GM23338 (cell line): ENCODE results near the gene DUOX1. TPM values are rescaled to one million over a fixed set of nuclear protein-coding genes. Genes with fewer than 3 reads are reported as not detected.
A peak's percentile ranks its signal among the peaks of the same experiment; 100 is the strongest.

Source experiments
- ATAC-seq: fragments of 200-7000 bp; cut with Tn5 transposase; 3 replicates; pipeline ENCODE4 v1.9.1; 2020
- DNase-seq: peaks from one replicate; pipeline ENCODE4 v3.0.0-alpha.2; 2015; ENCODE audit warnings: low spot score
- H2AFZ ChIP-seq: fragments of 200-600 bp; sonication (generic); 2 replicates; pipeline ENCODE4 v1.8.0; 2016; ENCODE audit warnings: antibody characterized with exemption, mild to moderate bottlenecking, moderate library complexity
- H3F3A ChIP-seq: fragments of 200-600 bp; sonication (generic); replicated peaks from 2 replicates; pipeline ENCODE4 v1.8.0; 2017; ENCODE audit warnings: antibody characterized with exemption, mixed run types, low read depth
- H3K27ac ChIP-seq: fragments of 200-600 bp; sonication (generic); 2 replicates; pipeline ENCODE4 v1.6.1; 2016; ENCODE audit warnings: low read depth
- H3K27me3 ChIP-seq: fragments of 200-600 bp; sonication (generic); 2 replicates; pipeline ENCODE4 v1.8.0; 2016; ENCODE audit warnings: mild to moderate bottlenecking, mixed run types, moderate library complexity; ENCODE audit not compliant: insufficient read depth
- H3K36me3 ChIP-seq: fragments of 200-600 bp; sonication (generic); 2 replicates; pipeline ENCODE4 v1.8.0; 2016; ENCODE audit warnings: mild to moderate bottlenecking; ENCODE audit not compliant: insufficient read depth
- H3K4me1 ChIP-seq: fragments of 200-600 bp; sonication (generic); 2 replicates; pipeline ENCODE4 v1.8.0; 2016; ENCODE audit warnings: mild to moderate bottlenecking, moderate library complexity; ENCODE audit not compliant: insufficient read depth
- H3K4me2 ChIP-seq: fragments of 200-600 bp; sonication (generic); 2 replicates; pipeline ENCODE4 v1.7.1; 2017; ENCODE audit warnings: mixed run types
- H3K4me3 ChIP-seq: fragments of 200-600 bp; sonication (generic); 2 replicates; pipeline ENCODE4 v1.6.1; 2016; ENCODE audit warnings: mixed run types
- H3K79me2 ChIP-seq: fragments of 200-600 bp; sonication (generic); replicated peaks from 2 replicates; pipeline ENCODE4 v1.8.0; 2017; ENCODE audit warnings: mild to moderate bottlenecking; ENCODE audit not compliant: insufficient read depth
- H3K9me2 ChIP-seq: fragments of 200-600 bp; sonication (generic); 2 replicates; pipeline ENCODE4 v1.8.0; 2017; ENCODE audit not compliant: insufficient read depth
- H4K20me1 ChIP-seq: fragments of 200-600 bp; sonication (generic); replicated peaks from 2 replicates; pipeline ENCODE4 v1.8.0; 2017; ENCODE audit warnings: mild to moderate bottlenecking; ENCODE audit not compliant: insufficient read depth
- H3K27ac Mint-ChIP-seq: 2 replicates; pipeline ENCODE4 v1.8.0; 2020; ENCODE audit warnings: inconsistent platforms, mild to moderate bottlenecking, moderate library complexity, mixed read lengths
- H3K27me3 Mint-ChIP-seq: 3 replicates; pipeline ENCODE4 v1.8.0; 2022; ENCODE audit warnings: low read depth, mild to moderate bottlenecking, moderate library complexity, mixed read lengths, inconsistent platforms; ENCODE audit not compliant: insufficient read depth, poor library complexity
- H3K36me3 Mint-ChIP-seq: 3 replicates; pipeline ENCODE4 v1.8.0; 2021; ENCODE audit warnings: low read depth, mild to moderate bottlenecking, inconsistent platforms, moderate library complexity, mixed read lengths
- H3K4me1 Mint-ChIP-seq: 3 replicates; pipeline ENCODE4 v1.8.0; 2020; ENCODE audit warnings: mild to moderate bottlenecking, inconsistent platforms, mixed read lengths
- H3K4me3 Mint-ChIP-seq: 3 replicates; pipeline ENCODE4 v1.8.0; 2021; ENCODE audit warnings: moderate library complexity, mild to moderate bottlenecking, inconsistent platforms, mixed read lengths
- H3K9me3 Mint-ChIP-seq: 3 replicates; pipeline ENCODE4 v1.8.0; 2020; ENCODE audit warnings: moderate library complexity, mild to moderate bottlenecking, inconsistent platforms, mixed read lengths
- CTCF ChIP-seq, 2 experiments: fragments of 200-600 bp in 1 of 2; sonication (generic) in 1 of 2; conservative IDR thresholded peaks; 2 replicates each; pipeline versions ENCODE4 v1.5.1 to v1.6.1; 2016 to 2017; ENCODE audit warnings: antibody characterized with exemption in 2 of 2, low read depth in 2 of 2, mild to moderate bottlenecking in 2 of 2, moderate library complexity in 1 of 2
- EZH2 ChIP-seq: fragments of 200-600 bp; sonication (generic); IDR thresholded peaks from one replicate; pipeline ENCODE4 v1.8.0; 2017; ENCODE audit warnings: antibody characterized with exemption, mild to moderate bottlenecking, low read depth; ENCODE audit not compliant: unreplicated experiment
- EZH2phosphoT487 ChIP-seq: fragments of 200-600 bp; sonication (generic); IDR thresholded peaks from one replicate; pipeline ENCODE4 v1.8.1; 2018; ENCODE audit warnings: antibody characterized with exemption; ENCODE audit not compliant: unreplicated experiment
- STAT1 ChIP-seq: IDR thresholded peaks from one replicate; pipeline ENCODE4 v1.6.1; 2016; ENCODE audit warnings: antibody characterized with exemption; ENCODE audit not compliant: unreplicated experiment
- ZNF114 ChIP-seq: fragments of 250-450 bp; sonication (Bioruptor Pico); IDR thresholded peaks from 2 replicates; pipeline ENCODE4 v1.5.0; 2020; ENCODE audit warnings: mild to moderate bottlenecking, moderate library complexity
- ZNF331 ChIP-seq: fragments of 250-450 bp; sonication (Bioruptor Pico); IDR thresholded peaks from 2 replicates; pipeline ENCODE4 v1.5.0; 2020; ENCODE audit warnings: low read depth, mild to moderate bottlenecking, moderate library complexity
- ZNF462 ChIP-seq: fragments of 250-450 bp; sonication (Bioruptor Pico); IDR thresholded peaks from 2 replicates; pipeline ENCODE4 v1.5.0; 2020; ENCODE audit warnings: mild to moderate bottlenecking, moderate library complexity
- polyA plus RNA-seq: library from polyadenylated mRNA; unstranded; fragments of >200 nt; fragmentation: Nextera tagmentation; extraction: Ambion mirVana; gene quantifications from 2 replicates; pipeline ENCODE4 v1.2.1, GENCODE V29; 2016
- total RNA-seq: library from RNA; depleted of rRNA; stranded (reverse); fragments of >200 nt; shearing (Covaris generic); gene quantifications from 2 replicates; pipeline ENCODE4 v1.2.3, GENCODE V29; 2014

The DUOX1 gene
- total and polyA plus RNA-seq, 2 experiments from 2014 or later = 0.69 to 0.73 TPM

GRCh38 chr15:45111390-45112142 is 18.2 kb upstream of the DUOX1 start:
- H3K27ac Mint-ChIP-seq = no peak overlapping the region
- H3K36me3 Mint-ChIP-seq = no peaks in the 10 kb centered on the region; the same call in 2 of the 3 replicates
- no peaks in the 10 kb centered on the region for H3K9me2 ChIP-seq
- peaks cover 83% of the 10 kb centered on the region for H3K27me3 ChIP-seq
- H3K79me2 ChIP-seq = no peaks in the 10 kb centered on the region
- peaks cover 7% of the 10 kb centered on the region for H3K9me3 Mint-ChIP-seq
- H3K27me3 Mint-ChIP-seq = peaks cover 70% of the 10 kb centered on the region
- 0 out of 2 replicates have a peak overlapping the region, but pooled peaks have one; percentile 93 for H2AFZ ChIP-seq
- peaks cover 23% of the 10 kb centered on the region for H3K4me1 Mint-ChIP-seq
- DNase-seq = peak; percentile 49
- peaks cover 4% of the 10 kb centered on the region; the same call in 1 of the 2 replicates for H4K20me1 ChIP-seq
- H3K36me3 ChIP-seq = no peaks in the 10 kb centered on the region
- no peaks in the 10 kb centered on the region for H3F3A ChIP-seq
- peak overlapping the region; percentile 58 for H3K4me3 ChIP-seq
- no peak overlapping the region for H3K27ac ChIP-seq
- H3K4me1 ChIP-seq = peaks cover 34% of the 10 kb centered on the region
- H3K4me2 ChIP-seq = peak overlapping the region; percentile 88
- peak; percentile 84 for TF ChIP-seq EZH2phosphoT487
- no peak for TF ChIP-seq EZH2
- peak in 1 of 2 experiments; percentile 23; a peak in 1 of 4 replicates for TF ChIP-seq CTCF (conservative IDR thresholded peaks at IDR 0.05; ENCODE audit: low read depth in 2 of 2)
- H3K4me3 Mint-ChIP-seq = peak overlapping the region; percentile 58
- ATAC-seq = peak; percentile 14

GRCh38 chr15:45112143-45112590 is 17.6 kb upstream of the DUOX1 start:
- Histone ChIP-seq H2AFZ (peak overlapping the region; percentile 93), H3K4me1 (peaks cover 34% of the 10 kb centered on the region), H3K9me2 (no peaks in the 10 kb centered on the region), H3F3A (no peaks in the 10 kb centered on the region), H3K27ac (no peak overlapping the region), H3K79me2 (no peaks in the 10 kb centered on the region), H3K4me3 (peak overlapping the region; percentile 58), H4K20me1 (peaks cover 4% of the 10 kb centered on the region; the same call in 1 of the 2 replicates), H3K4me2 (peak overlapping the region; percentile 88), H3K27me3 (peaks cover 89% of the 10 kb centered on the region), H3K36me3 (no peaks in the 10 kb centered on the region)
- Mint-ChIP-seq H3K4me3 (peak overlapping the region; percentile 58), H3K27me3 (peaks cover 76% of the 10 kb centered on the region), H3K27ac (no peak overlapping the region), H3K9me3 (peaks cover 7% of the 10 kb centered on the region), H3K4me1 (peaks cover 23% of the 10 kb centered on the region), H3K36me3 (no peaks in the 10 kb centered on the region; the same call in 2 of the 3 replicates)
- peak; percentile 3 for ATAC-seq
- peak; percentile 35 for DNase-seq
- TF ChIP-seq STAT1 = no peak
- TF ChIP-seq ZNF462 (CRISPR knock-in tag) = no peak
- TF ChIP-seq CTCF (conservative IDR thresholded peaks at IDR 0.05; ENCODE audit: low read depth in 2 of 2) = no peak
- TF ChIP-seq ZNF331 (CRISPR knock-in tag) = no peak
- peak; percentile 100 for TF ChIP-seq EZH2
- no peak for TF ChIP-seq ZNF114 (CRISPR knock-in tag)
